Measurements from ENCODE around the gene TRPV3. TPM values are rescaled to one million over a fixed set of nuclear protein-coding genes. Genes with fewer than 3 reads are reported as not detected.
"Not testable (repeated sequence)": the region's sequence is repeated elsewhere in the genome, so short reads cannot be mapped to it uniquely, and the experiment has no call there.

TRPV3 gene
- total and polyA plus RNA-seq, 2 donors (not counting 3 experiments of a cell fraction or from before 2014, with no cell fraction given), result 0.01 TPM; not detected in 1

DNA sequence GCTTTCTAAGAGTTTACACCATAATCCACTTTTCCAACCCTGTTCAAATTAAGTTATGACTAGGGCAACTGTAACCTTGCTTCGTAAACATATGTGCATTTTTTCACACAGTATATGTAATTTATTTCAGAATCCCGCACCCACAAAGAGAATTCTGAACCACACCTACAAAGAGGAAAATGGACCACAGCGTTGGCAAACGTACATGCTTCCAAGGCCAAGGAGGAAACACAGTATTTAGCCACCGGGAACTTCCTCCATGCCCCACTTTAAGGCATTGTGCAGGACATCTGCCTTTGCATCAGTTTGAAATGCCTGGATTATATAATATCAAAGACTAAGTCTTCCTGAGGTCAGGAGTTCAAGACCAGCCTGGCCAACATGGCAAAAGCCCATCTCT, 88.1 kb downstream of the TRPV3 start:
- no peak overlapping the region for H3K9ac ChIP-seq (replicated peaks; ENCODE audit: extremely low read depth, insufficient read depth, low read length)
- intact Hi-C loops (cut with micrococcal nuclease) (no loop called here), dilution Hi-C loops (cut with MboI; ENCODE audit: extremely low pct_ligation_motif_present, low sequenced_read_pairs) (no loop called here)
- H3K4me1 ChIP-seq (ENCODE audit: control insufficient read depth, extremely low read depth, insufficient read depth, low read length), result no peaks in the 10 kb centered on the region
- H2AFZ ChIP-seq (ENCODE audit: low read depth, low read length), result no peak overlapping the region
- no peak overlapping the region for H3K27ac ChIP-seq (ENCODE audit: insufficient read depth, low read depth, low read length)
- H3K36me3 ChIP-seq (ENCODE audit: control insufficient read depth in 2 of 2, extremely low read depth in 1 of 2, insufficient read depth in 2 of 2, low read length in 2 of 2), result no peaks in the 10 kb centered on the region
- DNase-seq (ENCODE audit: low read depth, low spot score), result no peak
- no peak for FAIRE-seq
- H3K79me2 ChIP-seq (ENCODE audit: control insufficient read depth, insufficient read depth, low read length), result no peaks in the 10 kb centered on the region
- ChIA-PET POLR2A (no interaction called here), CTCF (no interaction called here)
- H3K27me3 ChIP-seq (ENCODE audit: control insufficient read depth in 2 of 2, insufficient read depth in 2 of 2, low read length in 2 of 2), result no peaks in the 10 kb centered on the region
- no peaks in the 10 kb centered on the region for H3K9me3 ChIP-seq (replicated peaks; ENCODE audit: control insufficient read depth, insufficient read depth, low read length)
- no TSS peak for BruUV-seq (replicated peaks)
- TF ChIP-seq FOS (IDR thresholded peaks at IDR 0.05; ENCODE audit: borderline replicate concordance, insufficient read depth, low read length) (no peak), POLR2AphosphoS5 (IDR thresholded peaks at IDR 0.05; ENCODE audit: insufficient read depth, low read depth, low read length) (no peak), MYC (IDR thresholded peaks at IDR 0.05; ENCODE audit: low read depth, low read length) (no peak), POLR2A (IDR thresholded peaks at IDR 0.05; ENCODE audit: low read depth, low read length) (no peak), GATA2 (IDR thresholded peaks at IDR 0.05; ENCODE audit: insufficient read depth, insufficient read length, low read depth, low read length) (no peak), EZH2 (IDR thresholded peaks at IDR 0.05; ENCODE audit: borderline replicate concordance, low read depth, low read length, severe bottlenecking) (no peak), JUN (IDR thresholded peaks at IDR 0.05; ENCODE audit: borderline replicate concordance, insufficient read depth, insufficient read length, low read depth) (no peak)
- TF ChIP-seq, protein P1, sequence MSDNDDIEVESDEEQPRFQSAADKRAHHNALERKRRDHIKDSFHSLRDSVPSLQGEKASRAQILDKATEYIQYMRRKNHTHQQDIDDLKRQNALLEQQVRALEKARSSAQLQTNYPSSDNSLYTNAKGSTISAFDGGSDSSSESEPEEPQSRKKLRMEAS (IDR thresholded peaks at IDR 0.05; ENCODE audit: insufficient read depth, insufficient read length), result no peak
- TF ChIP-seq, protein P2, sequence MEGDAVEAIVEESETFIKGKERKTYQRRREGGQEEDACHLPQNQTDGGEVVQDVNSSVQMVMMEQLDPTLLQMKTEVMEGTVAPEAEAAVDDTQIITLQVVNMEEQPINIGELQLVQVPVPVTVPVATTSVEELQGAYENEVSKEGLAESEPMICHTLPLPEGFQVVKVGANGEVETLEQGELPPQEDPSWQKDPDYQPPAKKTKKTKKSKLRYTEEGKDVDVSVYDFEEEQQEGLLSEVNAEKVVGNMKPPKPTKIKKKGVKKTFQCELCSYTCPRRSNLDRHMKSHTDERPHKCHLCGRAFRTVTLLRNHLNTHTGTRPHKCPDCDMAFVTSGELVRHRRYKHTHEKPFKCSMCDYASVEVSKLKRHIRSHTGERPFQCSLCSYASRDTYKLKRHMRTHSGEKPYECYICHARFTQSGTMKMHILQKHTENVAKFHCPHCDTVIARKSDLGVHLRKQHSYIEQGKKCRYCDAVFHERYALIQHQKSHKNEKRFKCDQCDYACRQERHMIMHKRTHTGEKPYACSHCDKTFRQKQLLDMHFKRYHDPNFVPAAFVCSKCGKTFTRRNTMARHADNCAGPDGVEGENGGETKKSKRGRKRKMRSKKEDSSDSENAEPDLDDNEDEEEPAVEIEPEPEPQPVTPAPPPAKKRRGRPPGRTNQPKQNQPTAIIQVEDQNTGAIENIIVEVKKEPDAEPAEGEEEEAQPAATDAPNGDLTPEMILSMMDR (IDR thresholded peaks at IDR 0.05; ENCODE audit: extremely low read depth in 1 of 2, insufficient read depth in 1 of 2, low read depth in 1 of 2, low read length in 2 of 2), result no peak
- H3K9me1 ChIP-seq (replicated peaks; ENCODE audit: control insufficient read depth, extremely low read depth, insufficient read depth, low read length), result no peaks in the 10 kb centered on the region
- no peak overlapping the region for H3K4me2 ChIP-seq (ENCODE audit: insufficient read depth, low read length)
- no peak overlapping the region for H3K4me3 ChIP-seq (replicated peaks in 1 of 3; ENCODE audit: insufficient read depth in 1 of 3, low read depth in 1 of 3, low read length in 3 of 3)
- no peaks in the 10 kb centered on the region for H4K20me1 ChIP-seq (replicated peaks; ENCODE audit: control insufficient read depth, extremely low read depth, insufficient read depth, low read length)

DNA sequence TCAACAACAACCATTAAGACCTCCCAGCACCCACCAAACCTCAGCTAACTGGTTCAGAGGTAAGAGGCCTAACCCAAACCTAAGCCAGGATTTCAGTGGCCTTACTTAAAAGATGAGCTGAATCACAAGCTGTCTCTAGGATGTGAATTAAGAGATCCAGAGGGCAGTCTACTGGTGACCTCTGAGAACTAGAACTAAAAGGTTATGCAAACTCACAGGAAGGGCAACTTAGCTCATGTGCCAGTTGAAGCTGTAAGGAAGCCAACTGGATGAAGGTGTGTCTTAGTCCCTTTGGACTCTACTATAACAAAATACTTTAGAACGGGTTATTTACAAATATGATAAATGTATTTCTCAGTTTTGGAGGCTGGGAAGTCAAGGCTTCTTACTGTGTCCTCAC, 91.3 kb downstream of the TRPV3 start:
- H3K9ac ChIP-seq (replicated peaks; ENCODE audit: extremely low read depth, insufficient read depth, low read length); H3K36me3 ChIP-seq (ENCODE audit: control insufficient read depth in 2 of 2, extremely low read depth in 1 of 2, insufficient read depth in 2 of 2, low read length in 2 of 2); DNase-seq (ENCODE audit: low read depth, low spot score); intact Hi-C loops (cut with micrococcal nuclease); H2AFZ ChIP-seq (ENCODE audit: low read depth, low read length); H3K4me1 ChIP-seq (ENCODE audit: control insufficient read depth, extremely low read depth, insufficient read depth, low read length); H3K9me3 ChIP-seq (replicated peaks; ENCODE audit: control insufficient read depth, insufficient read depth, low read length); H3K27me3 ChIP-seq (ENCODE audit: control insufficient read depth in 2 of 2, insufficient read depth in 2 of 2, low read length in 2 of 2); H3K27ac ChIP-seq (ENCODE audit: insufficient read depth, low read depth, low read length); CTCF ChIA-PET; H3K4me2 ChIP-seq (ENCODE audit: insufficient read depth, low read length); POLR2A ChIA-PET; FAIRE-seq; H3K79me2 ChIP-seq (ENCODE audit: control insufficient read depth, insufficient read depth, low read length); H3K9me1 ChIP-seq (replicated peaks; ENCODE audit: control insufficient read depth, extremely low read depth, insufficient read depth, low read length); BruUV-seq (replicated peaks); dilution Hi-C loops (cut with MboI; ENCODE audit: extremely low pct_ligation_motif_present, low sequenced_read_pairs); H3K4me3 ChIP-seq (replicated peaks in 1 of 3; ENCODE audit: insufficient read depth in 1 of 3, low read depth in 1 of 3, low read length in 3 of 3); H4K20me1 ChIP-seq (replicated peaks; ENCODE audit: control insufficient read depth, extremely low read depth, insufficient read depth, low read length): not testable (repeated sequence)

Measured in endothelial cell of umbilical vein (primary cell).